Measurements from ENCODE around the gene B4GALNT3.

DNA sequence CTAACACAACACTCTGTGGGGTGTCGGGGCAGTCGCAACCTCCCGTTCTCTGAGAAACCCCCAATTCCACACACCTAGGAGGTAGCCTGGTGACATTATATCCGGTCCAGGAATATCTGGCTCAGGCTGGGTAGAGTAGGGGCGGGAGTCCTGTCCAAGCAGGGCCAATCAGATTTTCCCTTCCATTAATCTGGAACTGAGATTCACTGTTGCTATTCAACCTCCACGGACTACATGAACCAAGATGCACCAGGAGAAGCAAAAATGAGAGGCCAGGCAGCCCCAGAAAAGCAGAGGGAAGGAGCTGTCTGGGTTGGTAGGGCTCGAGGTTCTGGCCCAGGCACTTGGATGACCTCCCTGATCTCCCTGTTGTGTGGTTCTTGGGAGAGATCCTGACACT, 152.6 kb downstream of the B4GALNT3 start:
- TF ChIP-seq POLR2AphosphoS5 (IDR thresholded peaks at IDR 0.05; ENCODE audit: low read depth, low read length) (no peak), ZBTB7B (CRISPR knock-in tag; IDR thresholded peaks at IDR 0.05) (no peak), RNF2 (conservative IDR thresholded peaks at IDR 0.05; ENCODE audit: low read depth) (no peak), FOSL1 (CRISPR knock-in tag; IDR thresholded peaks at IDR 0.05; ENCODE audit: borderline replicate concordance) (no peak), CBFB (CRISPR knock-in tag; IDR thresholded peaks at IDR 0.05) (no peak), ZNF619 (CRISPR knock-in tag; IDR thresholded peaks at IDR 0.05) (no peak), ZNF484 (CRISPR knock-in tag; IDR thresholded peaks at IDR 0.05; ENCODE audit: borderline replicate concordance, low read depth) (no peak), POLR2A (IDR thresholded peaks at IDR 0.05; ENCODE audit: insufficient read depth in 1 of 2, low read depth in 2 of 2, low read length in 2 of 2) (no peak)
